Measurements from ENCODE around the gene CNTNAP2.
"Not testable (repeated sequence)": the region's sequence is repeated elsewhere in the genome, so short reads cannot be mapped to it uniquely, and the experiment has no call there.

DNA sequence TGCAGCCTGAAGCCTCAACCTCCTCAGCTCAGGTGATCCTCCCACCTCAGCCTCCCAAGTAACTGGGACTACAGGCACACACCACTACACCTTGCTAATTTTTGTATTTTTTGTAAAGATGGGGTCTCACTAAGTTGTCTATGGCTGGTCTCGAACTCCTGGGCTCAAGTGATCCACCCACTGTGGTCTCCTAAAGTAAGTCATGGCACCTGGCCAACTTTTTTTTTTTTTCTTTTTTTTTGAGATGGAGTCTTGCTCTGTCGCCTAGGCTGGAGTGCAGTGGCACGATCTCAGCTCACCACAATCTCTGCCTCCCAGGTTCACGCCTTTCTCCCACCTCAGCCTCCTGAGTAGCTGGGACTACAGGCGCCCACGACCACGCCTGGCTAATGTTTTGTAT lies 2182.2 kb downstream of the CNTNAP2 start:
- TF ChIP-seq POLR2A (IDR thresholded peaks at IDR 0.05; ENCODE audit: low read length); GATA1 (IDR thresholded peaks at IDR 0.05; ENCODE audit: low read depth, low read length): not testable (repeated sequence)
